ENCODE results near the gene SP7.
A peak's percentile ranks its signal among the peaks of the same experiment; 100 is the strongest.

Gene SP7

GRCh38 chr12:53313996-53314395 lies 22.2 kb downstream of the SP7 start:
- DNase-seq (ENCODE audit: low read depth) = no peak
- TF ChIP-seq, protein P1, sequence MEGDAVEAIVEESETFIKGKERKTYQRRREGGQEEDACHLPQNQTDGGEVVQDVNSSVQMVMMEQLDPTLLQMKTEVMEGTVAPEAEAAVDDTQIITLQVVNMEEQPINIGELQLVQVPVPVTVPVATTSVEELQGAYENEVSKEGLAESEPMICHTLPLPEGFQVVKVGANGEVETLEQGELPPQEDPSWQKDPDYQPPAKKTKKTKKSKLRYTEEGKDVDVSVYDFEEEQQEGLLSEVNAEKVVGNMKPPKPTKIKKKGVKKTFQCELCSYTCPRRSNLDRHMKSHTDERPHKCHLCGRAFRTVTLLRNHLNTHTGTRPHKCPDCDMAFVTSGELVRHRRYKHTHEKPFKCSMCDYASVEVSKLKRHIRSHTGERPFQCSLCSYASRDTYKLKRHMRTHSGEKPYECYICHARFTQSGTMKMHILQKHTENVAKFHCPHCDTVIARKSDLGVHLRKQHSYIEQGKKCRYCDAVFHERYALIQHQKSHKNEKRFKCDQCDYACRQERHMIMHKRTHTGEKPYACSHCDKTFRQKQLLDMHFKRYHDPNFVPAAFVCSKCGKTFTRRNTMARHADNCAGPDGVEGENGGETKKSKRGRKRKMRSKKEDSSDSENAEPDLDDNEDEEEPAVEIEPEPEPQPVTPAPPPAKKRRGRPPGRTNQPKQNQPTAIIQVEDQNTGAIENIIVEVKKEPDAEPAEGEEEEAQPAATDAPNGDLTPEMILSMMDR (IDR thresholded peaks at IDR 0.05; ENCODE audit: low read depth, low read length, missing control alignments) = no peak
- H3K4me3 ChIP-seq (ENCODE audit: low read depth, low read length) = no peak overlapping the region

DNA sequence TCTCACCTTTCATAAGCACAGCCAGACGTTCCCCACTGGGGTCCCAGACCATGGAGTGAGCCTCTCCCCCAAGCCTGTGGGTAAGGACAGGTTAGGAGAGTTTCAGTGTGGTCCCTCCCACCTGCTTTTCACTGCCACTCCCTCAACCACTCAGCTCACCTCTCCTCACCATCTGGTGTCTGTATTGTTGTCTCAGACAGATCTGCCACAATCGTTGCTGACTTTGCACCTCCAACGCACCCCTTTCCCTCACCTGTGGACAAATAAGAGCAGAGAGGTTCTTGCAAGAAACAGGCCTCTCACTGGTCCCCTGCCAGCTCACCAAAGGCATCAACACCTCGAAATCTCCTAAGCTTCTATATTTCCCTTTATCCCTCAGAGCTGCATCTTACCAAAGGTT lies 27.9 kb downstream of the SP7 start:
- H3K4me3 ChIP-seq (ENCODE audit: low read depth, low read length) = no peak overlapping the region
- TF ChIP-seq, protein P1 (IDR thresholded peaks at IDR 0.05; ENCODE audit: low read depth, low read length, missing control alignments) = no peak
- no peak for DNase-seq (ENCODE audit: low read depth)

DNA sequence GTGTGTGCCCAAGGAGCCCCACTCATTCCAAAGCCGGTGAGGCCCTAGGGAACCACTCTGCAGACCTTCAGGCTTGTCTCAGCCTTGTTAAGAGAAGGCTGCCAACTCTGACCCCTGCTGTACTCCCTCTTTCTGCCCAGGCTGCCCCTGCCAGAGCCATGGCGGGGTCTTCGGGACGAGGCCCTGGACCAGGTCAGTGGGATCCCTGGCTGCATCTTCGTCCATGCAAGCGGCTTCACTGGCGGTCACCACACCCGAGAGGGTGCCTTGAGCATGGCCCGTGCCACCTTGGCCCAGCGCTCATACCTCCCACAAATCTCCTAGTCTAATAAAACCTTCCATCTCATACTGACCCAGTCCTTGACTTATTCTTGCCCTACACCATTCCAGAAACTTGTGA lies 29.3 kb downstream of the SP7 start:
- DNase-seq (ENCODE audit: low read depth) = no peak
- H3K4me3 ChIP-seq (ENCODE audit: low read depth, low read length) = no peak overlapping the region
- TF ChIP-seq, protein P1 (IDR thresholded peaks at IDR 0.05; ENCODE audit: low read depth, low read length, missing control alignments) = no peak

DNA sequence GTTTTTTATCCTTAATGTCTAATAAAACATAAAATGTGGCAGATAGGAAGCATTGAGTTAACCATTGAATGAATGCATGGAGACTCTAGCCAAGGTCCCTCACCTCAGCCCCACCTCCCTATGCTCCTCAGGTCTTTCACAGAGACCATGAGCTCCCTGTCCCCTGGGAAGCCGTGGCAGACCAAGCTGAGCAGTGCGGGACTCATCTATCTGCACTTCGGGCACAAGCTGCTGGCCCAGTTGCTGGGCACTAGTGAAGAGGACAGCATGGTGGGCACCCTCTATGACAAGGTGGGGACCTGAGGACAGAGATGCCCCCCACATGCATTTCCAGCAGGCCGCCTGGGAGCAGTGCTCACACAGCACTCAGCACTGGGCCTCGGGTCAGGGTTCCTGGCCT lies 33.3 kb downstream of the SP7 start:
- no peak for DNase-seq (ENCODE audit: low read depth)
- TF ChIP-seq, protein P1 (IDR thresholded peaks at IDR 0.05; ENCODE audit: low read depth, low read length, missing control alignments) = no peak
- H3K4me3 ChIP-seq (ENCODE audit: low read depth, low read length) = no peak overlapping the region

GRCh38 chr12:53300187-53300586 lies 36.0 kb downstream of the SP7 start:
- DNase-seq (ENCODE audit: low read depth) = no peak
- peak overlapping the region; percentile 78 for H3K4me3 ChIP-seq (ENCODE audit: low read depth, low read length)
- TF ChIP-seq, protein P1 (IDR thresholded peaks at IDR 0.05; ENCODE audit: low read depth, low read length, missing control alignments) = no peak

GRCh38 chr12:53299454-53300180 lies 36.5 kb downstream of the SP7 start, which contains the start of gene MYG1:
MYG1 (plus strand) TSS chr12:53299695; CDS start chr12:53299738, 43 bp downstream.
- TF ChIP-seq, protein P1 (IDR thresholded peaks at IDR 0.05; ENCODE audit: low read depth, low read length, missing control alignments) = peak; percentile 13
- peak; percentile 72 for DNase-seq (ENCODE audit: low read depth)
- H3K4me3 ChIP-seq (ENCODE audit: low read depth, low read length) = peak within 1 kb of the TSS; percentile 78

GRCh38 chr12:53299101-53299453 lies 37.1 kb downstream of the SP7 start:
- peak overlapping the region; percentile 78 for H3K4me3 ChIP-seq (ENCODE audit: low read depth, low read length)
- TF ChIP-seq, protein P1 (IDR thresholded peaks at IDR 0.05; ENCODE audit: low read depth, low read length, missing control alignments) = no peak
- no peak for DNase-seq (ENCODE audit: low read depth)
